ENCODE measurements around the gene TAAR9.
A peak's percentile ranks its signal among the peaks of the same experiment; 100 is the strongest.

The TAAR9 gene, protein sequence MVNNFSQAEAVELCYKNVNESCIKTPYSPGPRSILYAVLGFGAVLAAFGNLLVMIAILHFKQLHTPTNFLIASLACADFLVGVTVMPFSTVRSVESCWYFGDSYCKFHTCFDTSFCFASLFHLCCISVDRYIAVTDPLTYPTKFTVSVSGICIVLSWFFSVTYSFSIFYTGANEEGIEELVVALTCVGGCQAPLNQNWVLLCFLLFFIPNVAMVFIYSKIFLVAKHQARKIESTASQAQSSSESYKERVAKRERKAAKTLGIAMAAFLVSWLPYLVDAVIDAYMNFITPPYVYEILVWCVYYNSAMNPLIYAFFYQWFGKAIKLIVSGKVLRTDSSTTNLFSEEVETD

DNA sequence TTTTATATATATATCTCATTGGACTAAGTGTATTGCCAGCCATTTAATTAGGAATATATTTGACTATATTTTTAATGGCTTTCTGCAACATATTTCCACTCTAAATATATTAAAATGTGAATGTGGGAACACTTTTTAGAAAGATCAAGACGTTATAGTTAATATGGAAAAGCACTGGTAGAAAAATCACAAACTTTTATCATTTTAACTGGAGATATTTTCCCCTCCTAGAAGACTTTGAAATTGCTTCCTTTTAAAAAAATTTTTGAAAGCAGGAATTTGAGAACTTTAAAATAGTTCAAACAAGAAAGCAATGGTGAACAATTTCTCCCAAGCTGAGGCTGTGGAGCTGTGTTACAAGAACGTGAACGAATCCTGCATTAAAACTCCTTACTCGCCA, at the start of gene TAAR9:
TAAR9 (plus strand) TSS at position 301 of the 400 bp plus-strand sequence; CDS start at position 314, 13 bp downstream.
- DNase-seq: no peak

DNA sequence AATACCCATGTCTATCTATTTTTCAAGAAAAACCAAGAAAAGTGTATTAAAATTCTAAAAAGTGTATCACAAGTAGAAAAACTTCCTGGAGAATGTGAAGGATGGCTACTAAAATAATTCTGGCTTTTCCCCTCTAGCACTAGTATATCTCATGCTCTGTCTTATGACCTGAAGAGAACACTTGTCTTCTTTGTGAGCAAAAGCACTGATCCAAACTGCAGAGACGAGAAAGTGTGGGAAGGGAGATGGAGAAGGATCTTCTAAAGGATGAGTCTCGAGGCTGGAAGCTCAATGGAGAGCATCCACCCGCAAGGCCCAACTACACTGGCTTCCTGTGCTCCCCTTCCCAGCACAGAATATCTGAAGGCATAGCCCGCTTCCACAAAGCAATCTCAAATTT, 48.7 kb upstream of the TAAR9 start:
- no peak for DNase-seq

DNA sequence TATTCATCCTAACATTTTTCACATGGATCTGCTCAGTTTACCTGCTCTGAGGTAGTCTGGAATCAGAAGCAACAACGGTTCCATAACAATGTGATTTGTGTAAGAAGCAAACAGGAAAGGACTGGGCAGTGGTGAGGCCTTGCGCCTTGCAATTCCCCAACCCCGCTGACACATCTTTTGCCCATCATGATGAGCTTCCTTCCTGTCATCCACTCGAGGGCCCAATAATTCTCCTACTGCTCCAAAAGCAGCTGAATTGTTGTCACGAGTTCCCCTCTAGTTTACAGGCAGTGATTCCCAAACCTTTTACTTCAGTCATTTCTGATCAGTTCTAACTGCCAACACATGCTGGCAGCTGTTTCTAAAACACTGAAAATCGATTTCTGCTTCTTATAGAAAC, 48.1 kb upstream of the TAAR9 start:
- DNase-seq: no peak

DNA sequence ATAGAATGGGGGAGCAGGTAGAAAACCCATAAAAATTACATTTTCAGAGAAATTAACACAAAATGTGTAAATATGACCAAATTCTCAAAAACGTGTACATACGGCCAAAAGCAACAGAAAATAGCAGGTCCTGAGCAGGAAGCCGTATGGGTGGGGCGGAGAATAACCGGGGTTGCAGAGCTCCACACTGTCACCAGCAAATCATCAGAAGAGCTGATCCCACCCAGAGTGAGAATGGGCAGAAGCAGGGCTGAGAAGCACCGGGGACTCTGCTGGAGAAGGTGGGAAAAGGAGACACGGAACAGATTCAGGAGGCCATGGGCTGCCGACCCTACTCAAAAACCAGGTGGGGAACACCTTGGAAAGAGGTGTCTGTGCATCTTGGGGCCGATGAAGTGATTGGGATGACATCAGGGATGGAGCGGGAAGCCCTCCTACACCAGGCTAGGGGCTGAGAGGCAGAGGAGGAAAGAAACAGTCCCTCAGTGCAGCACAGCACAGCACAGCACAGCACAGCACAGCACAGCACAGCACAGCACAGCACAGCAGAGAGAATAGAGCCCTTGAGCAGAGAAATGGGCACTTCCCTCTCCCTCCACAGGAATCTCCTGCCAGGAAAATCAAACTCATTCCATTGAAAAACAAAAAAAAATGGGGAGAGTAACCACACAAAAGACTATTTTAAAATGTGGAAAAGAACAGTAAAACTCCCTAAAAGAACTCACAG, 47.4 kb upstream of the TAAR9 start:
- DNase-seq: no peak

DNA sequence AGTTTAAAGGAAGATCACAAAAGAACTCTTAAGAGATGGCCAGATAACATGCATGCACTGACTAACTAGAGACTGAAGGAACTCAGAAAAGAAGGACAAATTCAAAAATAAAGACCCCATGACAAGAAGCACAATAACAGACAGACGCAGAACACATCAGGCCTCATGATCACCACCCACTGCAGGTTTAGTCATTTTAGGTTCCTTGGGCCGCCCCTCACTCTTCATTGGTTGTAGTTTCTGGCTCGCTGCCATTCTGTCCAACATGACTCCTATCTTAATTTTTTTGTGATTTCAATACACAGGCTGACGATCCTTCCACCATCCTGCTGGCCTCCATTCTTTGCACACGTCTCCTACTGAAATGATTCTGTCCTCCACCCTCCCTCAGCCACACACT, 46.8 kb upstream of the TAAR9 start:
- no peak for DNase-seq

DNA sequence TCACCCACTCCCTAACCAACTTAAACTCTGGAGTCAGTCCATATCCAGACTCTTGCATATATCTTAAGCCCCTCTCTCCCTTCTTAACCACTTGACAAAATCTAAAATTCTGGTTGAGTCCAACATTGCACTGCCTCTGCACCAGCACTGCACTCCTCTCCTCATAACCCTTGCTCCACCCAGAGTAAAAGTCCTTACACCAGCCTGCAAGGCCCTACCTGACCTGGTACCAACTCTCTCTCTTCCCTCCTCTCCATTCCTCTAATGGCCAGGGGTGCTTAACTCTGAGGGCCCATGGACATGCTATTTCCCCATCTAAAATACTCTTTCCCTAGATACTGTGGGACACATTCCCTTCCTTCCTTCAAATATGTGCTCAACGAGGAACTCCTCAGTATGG, 46.2 kb upstream of the TAAR9 start:
- no peak for DNase-seq

DNA sequence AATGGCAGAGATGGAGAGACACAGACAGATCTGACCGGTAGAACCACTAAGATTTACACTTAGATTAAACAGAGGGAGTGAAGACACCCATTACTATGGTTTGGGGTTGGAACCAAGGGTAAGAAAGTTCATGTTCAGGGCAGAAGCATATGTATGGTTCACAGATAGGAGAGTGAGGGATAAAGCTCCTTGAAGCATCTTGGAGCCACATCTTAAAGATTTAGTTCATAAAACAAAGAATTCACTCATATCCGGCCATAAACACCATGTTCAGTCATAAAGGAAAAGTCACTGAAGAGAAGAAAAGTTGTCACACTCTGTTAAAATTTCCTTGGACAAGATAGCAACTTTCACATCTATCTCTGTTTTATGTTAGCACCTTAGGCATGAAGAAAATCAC, 43.1 kb upstream of the TAAR9 start:
- no peak for DNase-seq

DNA sequence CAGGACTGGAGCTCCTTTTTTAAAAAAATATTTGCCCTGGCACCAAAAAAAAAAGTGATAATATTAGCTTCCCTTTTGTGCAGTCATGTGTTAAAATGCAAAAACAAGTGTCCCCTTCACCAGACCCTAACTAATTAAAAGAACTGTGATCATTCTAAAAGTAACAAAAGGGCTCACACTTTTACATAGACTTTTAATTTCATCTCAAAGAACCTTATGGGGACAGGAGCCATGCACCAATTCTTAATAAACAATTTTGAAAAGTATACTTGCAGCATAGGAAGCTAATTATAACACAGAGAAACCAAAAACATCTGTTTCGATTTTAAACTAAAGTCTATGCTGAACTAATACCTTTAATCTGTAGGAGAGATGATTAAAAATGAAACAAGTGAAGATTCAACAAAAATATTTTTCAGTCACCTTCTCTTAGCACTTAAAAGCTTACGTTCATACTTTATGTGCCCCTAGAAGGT, 42.4 kb upstream of the TAAR9 start:
- DNase-seq: no peak

DNA sequence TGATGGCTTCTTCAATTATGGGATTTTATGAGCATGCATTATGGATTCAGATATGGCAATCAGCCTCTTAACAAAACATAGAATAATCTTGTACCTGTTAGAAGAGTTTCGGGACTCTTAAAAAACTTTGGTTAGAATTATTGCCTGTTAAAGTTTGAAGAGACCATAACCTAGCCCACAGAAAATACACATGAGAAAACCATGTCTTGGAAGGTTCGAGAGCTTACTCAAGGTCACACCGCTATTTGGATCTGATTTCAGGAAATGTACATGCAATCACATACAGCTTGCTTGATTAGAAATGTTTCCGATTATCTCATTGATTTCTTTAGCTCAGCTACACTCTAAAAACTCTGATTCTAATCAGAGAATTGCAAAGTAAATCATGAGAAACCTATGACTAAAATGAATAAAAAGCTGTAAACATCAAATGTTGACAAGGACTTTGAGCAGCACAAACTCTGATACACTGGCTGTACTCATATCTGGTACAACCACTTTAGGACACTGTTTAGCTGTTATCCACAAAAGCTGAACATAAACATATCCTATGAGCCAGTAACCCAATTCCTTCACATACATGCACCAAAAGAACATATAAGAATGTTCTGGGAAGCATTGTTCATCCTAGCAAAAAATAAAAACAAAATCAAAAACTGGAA, 41.4 kb upstream of the TAAR9 start:
- no peak for DNase-seq

DNA sequence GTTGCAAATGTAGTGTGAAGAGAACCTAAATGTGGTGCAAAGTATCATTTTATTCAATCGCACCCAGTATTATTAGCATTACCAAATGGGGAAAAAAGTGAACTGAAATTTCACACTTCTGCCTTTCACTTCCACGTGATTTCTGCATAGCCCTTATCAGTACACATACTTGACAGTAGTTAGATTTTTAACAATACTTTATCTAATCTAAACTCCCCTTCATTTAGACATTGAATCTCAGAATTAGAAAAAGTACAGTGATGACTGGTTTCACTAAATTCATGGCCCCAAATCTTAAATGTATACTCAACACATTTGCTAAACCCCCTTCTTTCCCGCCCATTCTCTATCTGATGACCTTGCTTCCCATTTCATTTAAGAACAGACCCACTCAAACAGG, 39.4 kb upstream of the TAAR9 start:
- no peak for DNase-seq

DNA sequence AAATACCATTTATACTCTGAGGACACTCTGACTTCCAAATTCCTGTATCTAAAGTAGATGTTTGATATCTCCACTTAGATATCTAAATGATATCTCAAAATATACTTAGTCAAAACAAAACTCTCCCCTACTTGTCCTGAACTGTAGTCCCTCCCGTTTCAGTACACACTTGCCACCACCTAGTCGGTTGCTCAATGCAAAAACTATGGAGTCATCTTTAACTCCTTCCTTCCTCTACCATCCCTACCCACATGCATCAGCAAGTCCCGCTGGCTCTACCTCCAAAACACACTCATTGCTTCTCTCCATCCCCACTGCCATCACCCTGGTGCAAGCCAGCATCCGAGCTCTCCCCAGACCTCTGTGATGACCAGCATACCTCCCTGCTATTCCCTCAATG, 38.3 kb upstream of the TAAR9 start:
- no peak for DNase-seq

DNA sequence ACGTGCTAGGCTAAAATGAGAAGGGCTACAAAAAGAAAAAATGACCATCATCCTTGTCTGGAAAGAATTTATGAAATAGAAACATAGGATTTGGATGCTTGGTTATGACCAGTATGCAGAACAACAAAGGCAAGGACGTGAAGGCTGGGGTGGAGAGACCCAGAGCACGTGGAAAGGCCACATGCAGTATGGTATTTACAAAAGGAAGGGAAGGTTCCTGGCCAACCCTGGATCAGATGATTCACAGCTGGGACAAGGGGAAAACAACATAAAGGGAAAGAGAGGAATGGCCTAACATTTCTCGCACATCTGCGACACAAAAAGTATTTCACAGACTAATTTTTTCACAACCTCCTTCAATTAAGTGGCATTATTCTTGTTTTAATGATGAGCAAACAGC, 33.3 kb upstream of the TAAR9 start:
- DNase-seq: no peak

DNA sequence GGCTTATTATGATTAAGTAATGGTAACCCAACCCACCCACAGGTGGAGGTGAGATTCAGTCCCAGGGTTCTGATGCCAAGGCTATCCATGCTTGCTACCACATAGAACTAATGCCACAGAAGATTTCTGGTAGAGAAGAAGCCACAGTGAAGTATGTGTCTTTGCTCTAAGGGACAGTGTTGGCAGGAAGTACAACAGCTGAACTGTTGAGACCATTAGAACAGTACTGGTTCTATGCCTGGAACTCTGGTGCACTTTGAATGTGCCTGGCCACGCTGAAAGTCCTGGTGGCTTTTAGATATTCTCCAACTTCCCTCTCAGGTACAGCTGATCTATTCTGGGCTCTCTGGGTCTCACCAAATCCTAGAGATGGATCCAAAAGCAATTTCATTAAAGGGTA, 32.9 kb upstream of the TAAR9 start:
- no peak for DNase-seq

DNA sequence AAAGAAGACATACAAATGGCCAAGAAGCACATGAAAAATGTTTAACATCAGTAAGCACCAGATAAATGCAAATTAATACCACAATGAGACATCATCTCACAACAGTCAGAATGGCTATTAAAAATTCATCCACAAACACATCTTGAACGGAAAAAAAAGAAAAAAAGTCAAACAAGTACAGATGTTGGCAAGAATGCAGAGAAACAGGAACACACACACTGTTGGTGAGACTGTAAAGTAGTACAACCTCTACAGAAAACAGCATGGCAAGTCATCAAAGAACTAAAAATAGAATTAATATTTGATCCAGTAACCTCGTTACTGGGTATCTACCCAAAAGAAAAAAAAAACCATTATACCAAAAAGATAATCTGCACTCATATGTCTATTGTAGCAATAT, 31.6 kb upstream of the TAAR9 start:
- no peak for DNase-seq

DNA sequence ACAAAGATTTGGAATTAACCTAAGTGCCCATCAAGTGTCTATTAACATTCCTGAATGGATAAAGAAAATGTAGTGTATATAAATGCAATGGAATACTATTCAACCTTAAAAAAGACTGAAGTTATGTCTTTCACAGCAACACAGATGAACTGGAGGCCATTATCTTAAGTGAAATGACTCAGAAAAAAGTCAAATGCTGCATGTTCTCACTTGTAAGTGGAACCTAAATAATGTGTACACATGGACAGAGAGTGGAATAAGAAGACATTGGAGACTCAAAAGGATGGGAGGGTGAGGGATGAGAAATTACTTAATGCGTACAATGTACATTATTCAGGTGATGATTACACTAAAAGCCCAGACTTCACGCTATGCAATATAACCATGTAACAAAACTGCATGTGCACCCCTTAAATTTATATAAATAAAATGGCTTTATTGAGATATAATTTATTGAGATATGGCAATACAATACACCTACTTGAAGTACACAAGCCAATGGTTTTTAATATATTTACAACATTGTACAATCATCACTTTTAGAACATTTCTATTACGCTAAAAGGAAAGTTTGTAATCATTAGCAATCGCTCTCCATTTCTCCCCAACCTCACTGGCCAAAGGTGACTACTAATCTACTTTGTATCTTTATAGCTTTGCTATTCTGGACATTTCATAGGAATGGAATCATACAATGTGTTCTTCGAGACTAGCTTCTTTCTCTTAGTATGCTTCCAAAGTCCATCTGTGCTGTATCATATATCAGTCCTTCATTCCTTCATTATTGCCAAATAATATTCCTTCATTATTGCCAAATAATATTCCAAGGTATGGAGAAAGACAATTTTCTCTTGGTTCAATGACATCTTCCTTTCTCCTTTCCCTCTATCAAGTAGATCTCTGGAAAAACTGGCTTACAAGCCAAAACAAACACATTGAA, 30.9 kb upstream of the TAAR9 start:
- DNase-seq: no peak

DNA sequence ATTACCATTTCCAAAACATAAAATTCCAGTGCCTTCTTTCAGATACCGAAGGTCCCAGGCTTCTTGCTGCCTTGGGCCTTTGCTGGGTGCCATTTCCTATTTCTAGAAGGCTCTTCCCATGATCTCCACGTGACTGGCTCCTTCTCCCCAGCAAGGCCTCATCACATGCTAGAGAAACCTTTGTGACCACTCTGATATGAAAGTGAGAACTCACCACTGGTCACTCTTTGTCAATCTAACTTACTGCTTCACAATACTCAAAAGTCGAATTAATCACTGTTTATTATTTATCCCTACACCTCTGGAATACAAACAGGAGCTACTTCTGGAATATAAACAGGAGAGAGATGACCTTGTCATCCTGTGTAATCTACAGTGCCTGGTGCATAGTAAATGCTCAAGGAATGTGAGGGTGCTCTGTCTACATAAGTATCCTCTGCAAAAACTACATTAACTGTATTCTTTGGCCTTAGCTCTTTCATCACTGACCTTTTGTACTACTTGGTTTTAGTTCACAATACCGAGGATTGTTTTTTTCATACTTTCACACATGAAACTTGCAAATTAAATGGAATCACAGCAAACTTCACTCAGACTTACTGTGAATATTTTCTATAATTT, 26.8 kb upstream of the TAAR9 start:
- DNase-seq: no peak

DNA sequence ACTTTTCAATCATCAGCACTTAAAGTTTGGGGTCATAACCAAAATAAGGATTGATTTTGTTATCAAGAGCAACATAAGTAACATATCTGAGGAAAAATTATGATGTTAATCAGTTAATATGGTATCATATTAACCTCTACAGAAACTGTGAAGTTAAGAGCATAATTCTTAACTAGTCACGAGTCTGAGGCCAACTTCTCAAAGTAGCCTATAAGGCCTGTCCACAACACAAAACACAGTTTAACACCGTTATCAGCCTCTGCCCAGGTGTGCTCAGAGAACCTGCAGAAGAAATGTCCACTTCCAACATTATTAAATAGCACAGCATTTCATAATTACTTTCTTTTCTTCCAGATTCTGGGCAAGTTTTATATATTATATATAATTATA, 26.3 kb upstream of the TAAR9 start:
- DNase-seq: no peak

DNA sequence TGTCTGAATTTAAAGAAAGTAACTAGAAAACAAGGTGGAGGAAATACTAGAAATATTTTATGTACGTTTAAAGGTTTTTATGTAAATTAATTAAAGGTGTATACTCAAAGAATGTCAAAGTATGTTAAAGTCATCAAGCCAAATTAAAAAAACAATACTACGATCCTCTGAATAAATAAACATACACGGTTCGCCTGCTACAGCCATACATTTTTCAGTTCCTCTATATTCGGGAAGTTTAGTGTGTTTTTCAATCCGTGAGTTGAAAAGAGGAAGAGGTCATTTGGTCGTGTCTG, 25.8 kb upstream of the TAAR9 start:
- DNase-seq: no peak

DNA sequence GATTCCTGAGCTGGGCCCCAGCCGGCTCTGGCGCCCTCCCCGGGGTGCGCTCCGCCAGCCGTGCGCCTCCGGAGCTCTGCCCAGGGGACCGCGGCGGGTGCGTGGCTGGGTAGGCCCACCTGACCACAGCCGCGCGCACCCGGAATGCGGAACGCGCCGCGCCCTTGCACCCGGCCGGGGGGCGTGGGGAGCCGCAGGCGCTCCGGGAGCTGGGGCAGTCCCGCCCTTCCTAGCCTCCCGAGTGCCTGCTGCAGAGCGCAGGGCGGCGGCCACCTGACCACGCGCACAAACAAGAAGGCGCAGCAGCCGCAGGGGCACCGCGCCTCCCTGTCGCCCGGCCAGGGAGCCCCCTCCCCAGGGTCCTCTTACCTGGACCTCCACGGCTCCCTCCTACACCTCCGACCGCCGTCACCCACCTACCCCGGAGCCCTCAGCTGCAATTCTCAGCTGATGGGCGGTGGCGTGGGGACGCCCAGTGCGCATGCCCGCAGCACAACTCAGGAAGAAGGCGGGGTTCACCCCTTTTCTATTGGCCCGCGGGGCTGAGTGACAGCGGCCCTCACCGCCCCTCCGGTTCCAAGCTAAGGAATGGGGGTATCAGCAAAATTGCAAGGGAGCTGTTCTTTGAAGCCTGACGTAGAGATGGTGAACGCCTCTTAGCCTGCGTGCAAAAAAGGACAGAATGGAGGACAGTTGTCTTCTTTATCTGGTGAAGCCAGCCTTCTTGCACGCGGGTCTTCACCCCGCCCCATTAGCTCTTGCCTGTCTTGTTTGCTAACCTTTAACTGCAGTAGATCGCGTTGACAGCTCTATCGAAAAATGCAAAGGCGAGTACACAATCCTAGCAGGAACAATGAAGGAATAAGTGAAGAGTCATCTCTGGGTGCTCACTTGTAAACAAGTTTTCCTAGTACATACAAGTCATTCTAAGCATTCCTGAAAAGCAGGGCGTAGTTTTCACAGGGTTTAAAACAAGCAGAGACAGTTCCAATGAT, 25.1 kb upstream of the TAAR9 start, which contains the start of gene STX7:
STX7 (minus strand) TSS at position 479 of the 995 bp plus-strand sequence. CDS start 9,586 bp downstream, outside the sequence.
- DNase-seq: peak; percentile 94

DNA sequence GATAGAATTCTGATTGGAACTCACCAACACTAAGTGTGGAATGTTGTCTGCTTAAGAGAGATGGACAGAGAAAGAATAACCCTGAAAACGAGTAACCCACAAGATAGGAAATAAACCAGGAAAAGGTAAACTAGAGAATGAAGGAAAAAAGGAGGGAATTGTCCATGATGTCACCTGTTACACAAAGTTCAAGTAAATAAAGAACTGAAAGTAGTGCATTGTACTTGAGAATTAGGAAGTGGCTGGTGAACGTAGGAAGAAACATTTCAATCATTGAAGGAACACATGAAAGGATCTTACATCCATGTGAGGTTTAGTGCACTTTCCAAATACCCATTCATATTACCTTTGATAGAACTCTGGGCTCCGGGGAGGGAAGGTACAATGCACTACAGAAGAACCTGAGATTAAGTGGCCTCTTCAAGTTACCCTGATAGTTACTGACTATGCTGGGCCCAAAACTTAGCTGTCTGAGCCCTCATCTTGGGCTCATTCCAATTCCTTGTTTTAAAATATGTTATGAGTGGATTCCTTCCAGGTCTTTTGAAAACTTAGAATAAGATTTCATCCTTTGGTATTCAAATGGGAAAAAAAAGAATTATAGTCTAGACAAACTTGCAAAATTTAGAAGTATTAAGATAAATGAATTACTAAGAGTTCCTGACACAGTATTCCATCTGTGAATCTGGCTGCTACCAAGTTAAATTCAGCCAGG, 24.1 kb upstream of the TAAR9 start:
- no peak for DNase-seq

Data from islet precursor cell (in vitro differentiated cells).